ENCODE results near the gene TBC1D2. TPM values are rescaled to one million over a fixed set of nuclear protein-coding genes. Genes with fewer than 3 reads are reported as not detected.
"Not testable (repeated sequence)": the region's sequence is repeated elsewhere in the genome, so short reads cannot be mapped to it uniquely, and the experiment has no call there.

TBC1D2 gene
- polyA plus RNA-seq, 4 donors, result 12.2 to 42.0 (median 28.0) TPM

GRCh38 chr9:98281281-98281680 lies 25.8 kb upstream of the TBC1D2 start:
- DNase-seq, result no peak
- Histone ChIP-seq H3K27me3 (ENCODE audit: control insufficient read depth in 3 of 3, insufficient read depth in 3 of 3, low read length in 3 of 3) (peaks cover 0 to 6% (median 0%) of the 10 kb centered on the region in 3 donors), H3K4me1 (ENCODE audit: control insufficient read depth in 3 of 3, insufficient read depth in 2 of 3, low read depth in 1 of 3, low read length in 2 of 3) (no peaks in the 10 kb centered on the region), H3K9me3 (ENCODE audit: control insufficient read depth in 2 of 2, insufficient read depth in 1 of 2, low read depth in 1 of 2, low read length in 1 of 2) (peaks cover 0 to 4% of the 10 kb centered on the region in 2 donors), H3K4me3 (ENCODE audit: low read depth in 1 of 3, low read length in 3 of 3) (no peak overlapping the region), H3K27ac (ENCODE audit: low read depth in 1 of 3, low read length in 2 of 3) (no peak overlapping the region), H3K36me3 (ENCODE audit: control insufficient read depth in 3 of 3, insufficient read depth in 2 of 3, low read depth in 1 of 3, low read length in 3 of 3) (no peaks in the 10 kb centered on the region)
- 86 to 100% (median 93%) methylated on average over 1 of the region's 1 CpG for WGBS, 3 donors
- FAIRE-seq, result no peak

GRCh38 chr9:98280574-98280973 lies 25.1 kb upstream of the TBC1D2 start:
- Histone ChIP-seq H3K36me3 (ENCODE audit: control insufficient read depth in 3 of 3, insufficient read depth in 2 of 3, low read depth in 1 of 3, low read length in 3 of 3) (no peaks in the 10 kb centered on the region), H3K9me3 (ENCODE audit: control insufficient read depth in 2 of 2, insufficient read depth in 1 of 2, low read depth in 1 of 2, low read length in 1 of 2) (peaks cover 0 to 4% of the 10 kb centered on the region in 2 donors), H3K27ac (ENCODE audit: low read depth in 1 of 3, low read length in 2 of 3) (no peak overlapping the region), H3K4me1 (ENCODE audit: control insufficient read depth in 3 of 3, insufficient read depth in 2 of 3, low read depth in 1 of 3, low read length in 2 of 3) (no peaks in the 10 kb centered on the region), H3K4me3 (ENCODE audit: low read depth in 1 of 3, low read length in 3 of 3) (no peak overlapping the region), H3K27me3 (ENCODE audit: control insufficient read depth in 3 of 3, insufficient read depth in 3 of 3, low read length in 3 of 3) (peaks cover 0 to 6% (median 0%) of the 10 kb centered on the region in 3 donors)
- WGBS, 3 donors, result 65 to 78% (median 75%) methylated on average over 6 of the region's 6 CpGs
- FAIRE-seq (no peak), DNase-seq (no peak)

GRCh38 chr9:98280162-98280561 lies 24.7 kb upstream of the TBC1D2 start:
- no peak for DNase-seq
- no peak for FAIRE-seq
- no peaks in the 10 kb centered on the region for H3K4me1 ChIP-seq (ENCODE audit: control insufficient read depth in 3 of 3, insufficient read depth in 2 of 3, low read depth in 1 of 3, low read length in 2 of 3)
- H3K27me3 ChIP-seq (ENCODE audit: control insufficient read depth in 3 of 3, insufficient read depth in 3 of 3, low read length in 3 of 3), result peaks cover 0 to 6% (median 0%) of the 10 kb centered on the region in 3 donors
- H3K4me3 ChIP-seq (ENCODE audit: low read depth in 1 of 3, low read length in 3 of 3), result no peak overlapping the region
- WGBS, 3 donors, result 76 to 82% (median 79%) methylated on average over 2 of the region's 2 CpGs
- no peak overlapping the region for H3K27ac ChIP-seq (ENCODE audit: low read depth in 1 of 3, low read length in 2 of 3)
- H3K9me3 ChIP-seq (ENCODE audit: control insufficient read depth in 2 of 2, insufficient read depth in 1 of 2, low read depth in 1 of 2, low read length in 1 of 2), result peaks cover 0 to 4% of the 10 kb centered on the region in 2 donors
- no peaks in the 10 kb centered on the region for H3K36me3 ChIP-seq (ENCODE audit: control insufficient read depth in 3 of 3, insufficient read depth in 2 of 3, low read depth in 1 of 3, low read length in 3 of 3)

DNA sequence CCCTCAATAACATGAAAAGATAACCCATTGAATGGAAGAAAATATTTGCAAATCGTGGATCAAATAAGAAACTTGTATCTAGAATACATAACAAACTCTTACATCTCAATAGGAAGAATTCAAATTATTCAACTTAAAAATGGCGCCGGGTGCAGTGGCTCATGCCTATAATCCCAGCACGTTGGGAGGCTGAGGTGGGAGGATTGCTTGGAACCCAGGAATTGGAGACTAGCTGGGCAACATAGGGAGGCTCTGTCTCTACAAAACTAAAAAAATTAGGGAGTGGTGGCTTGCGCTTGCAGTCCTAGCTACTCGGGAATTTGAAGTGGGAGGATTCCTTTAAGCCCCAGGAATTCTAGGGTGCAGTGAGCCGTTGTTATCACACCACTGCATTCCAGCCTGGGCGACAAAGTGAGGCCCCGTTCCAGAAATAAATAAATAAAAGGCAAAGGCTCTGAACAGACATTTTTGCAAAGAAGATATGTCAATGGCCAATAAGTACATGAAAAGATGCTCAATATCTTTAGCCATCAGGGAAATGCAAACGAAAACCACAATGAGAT lies 21.5 kb upstream of the TBC1D2 start:
- FAIRE-seq, result no peak

GRCh38 chr9:98275159-98275558 lies 19.7 kb upstream of the TBC1D2 start:
- 83 to 92% (median 91%) methylated on average over 2 of the region's 2 CpGs for WGBS, 3 donors
- FAIRE-seq (no peak), DNase-seq (no peak)
- Histone ChIP-seq H3K9me3 (ENCODE audit: control insufficient read depth in 2 of 2, insufficient read depth in 1 of 2, low read depth in 1 of 2, low read length in 1 of 2) (peaks cover 0 to 4% of the 10 kb centered on the region in 2 donors), H3K27ac (ENCODE audit: low read depth in 1 of 3, low read length in 2 of 3) (no peak overlapping the region), H3K27me3 (ENCODE audit: control insufficient read depth in 3 of 3, insufficient read depth in 3 of 3, low read length in 3 of 3) (peaks cover 0 to 6% (median 0%) of the 10 kb centered on the region in 3 donors), H3K36me3 (ENCODE audit: control insufficient read depth in 3 of 3, insufficient read depth in 2 of 3, low read depth in 1 of 3, low read length in 3 of 3) (no peaks in the 10 kb centered on the region), H3K4me3 (ENCODE audit: low read depth in 1 of 3, low read length in 3 of 3) (no peak overlapping the region), H3K4me1 (ENCODE audit: control insufficient read depth in 3 of 3, insufficient read depth in 2 of 3, low read depth in 1 of 3, low read length in 2 of 3) (no peaks in the 10 kb centered on the region)

More for the DNA sequence above, 21.5 kb upstream of the TBC1D2 start:
- Histone ChIP-seq H3K36me3 (ENCODE audit: control insufficient read depth in 3 of 3, insufficient read depth in 2 of 3, low read depth in 1 of 3, low read length in 3 of 3) (no peaks in the 10 kb centered on the region), H3K27ac (ENCODE audit: low read depth in 1 of 3, low read length in 2 of 3) (no peak overlapping the region), H3K9me3 (ENCODE audit: control insufficient read depth in 2 of 2, insufficient read depth in 1 of 2, low read depth in 1 of 2, low read length in 1 of 2) (peaks cover 0 to 4% of the 10 kb centered on the region in 2 donors), H3K27me3 (ENCODE audit: control insufficient read depth in 3 of 3, insufficient read depth in 3 of 3, low read length in 3 of 3) (peaks cover 0 to 6% (median 0%) of the 10 kb centered on the region in 3 donors), H3K4me1 (ENCODE audit: control insufficient read depth in 3 of 3, insufficient read depth in 2 of 3, low read depth in 1 of 3, low read length in 2 of 3) (no peaks in the 10 kb centered on the region), H3K4me3 (ENCODE audit: low read depth in 1 of 3, low read length in 3 of 3) (no peak overlapping the region)
- 64 to 70% (median 67%) methylated on average over 10 of the region's 10 CpGs for WGBS, 3 donors
- no peak for DNase-seq

DNA sequence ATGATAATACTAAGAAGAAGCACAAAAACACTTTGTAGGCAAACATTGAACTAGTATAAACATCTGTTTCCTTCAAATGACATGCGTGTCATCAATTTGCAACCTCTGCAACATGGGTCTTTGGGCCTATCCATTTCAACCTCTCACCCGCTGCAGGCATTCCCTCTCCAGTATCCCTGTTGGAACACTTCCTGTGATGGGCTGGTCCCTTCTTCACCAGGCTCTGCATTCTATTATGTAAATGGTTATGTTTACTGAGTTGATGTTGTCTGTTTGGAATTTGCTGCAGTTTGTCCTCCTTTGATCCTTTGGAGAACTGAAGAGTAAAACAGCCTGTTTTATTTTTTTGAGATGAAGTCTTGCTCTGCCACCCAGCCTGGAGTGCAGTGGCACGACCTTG lies 16.6 kb upstream of the TBC1D2 start:
- H3K27ac ChIP-seq (ENCODE audit: low read depth in 1 of 3, low read length in 2 of 3), result no peak overlapping the region

DNA sequence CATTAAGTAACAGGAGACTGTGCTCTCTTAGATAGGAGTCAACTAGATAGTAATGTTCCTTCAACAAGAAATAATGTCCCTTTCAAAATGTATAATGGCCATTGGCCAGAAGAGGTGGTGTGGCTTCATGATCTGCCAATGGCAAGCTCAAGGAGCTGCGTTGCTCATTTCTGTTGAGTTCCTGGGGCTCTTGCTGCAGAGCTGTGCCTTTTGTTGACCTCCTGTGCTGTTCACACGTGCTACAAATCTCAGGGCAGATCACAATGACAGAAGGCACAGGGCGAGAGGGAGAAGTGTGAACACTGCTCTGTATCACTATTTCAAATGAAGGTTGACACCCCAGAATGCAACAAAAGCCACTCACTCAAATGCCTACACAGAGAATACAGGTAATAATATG lies 16.0 kb upstream of the TBC1D2 start:
- no peak for FAIRE-seq
- no peaks in the 10 kb centered on the region for H3K27me3 ChIP-seq (ENCODE audit: control insufficient read depth in 3 of 3, insufficient read depth in 3 of 3, low read length in 3 of 3)
- no peaks in the 10 kb centered on the region for H3K36me3 ChIP-seq (ENCODE audit: control insufficient read depth in 3 of 3, insufficient read depth in 2 of 3, low read depth in 1 of 3, low read length in 3 of 3)
- no peak overlapping the region for H3K4me3 ChIP-seq (ENCODE audit: low read depth in 1 of 3, low read length in 3 of 3)
- no peak overlapping the region for H3K27ac ChIP-seq (ENCODE audit: low read depth in 1 of 3, low read length in 2 of 3)
- H3K9me3 ChIP-seq (ENCODE audit: control insufficient read depth in 2 of 2, insufficient read depth in 1 of 2, low read depth in 1 of 2, low read length in 1 of 2), result no peaks in the 10 kb centered on the region
- no peaks in the 10 kb centered on the region for H3K4me1 ChIP-seq (ENCODE audit: control insufficient read depth in 3 of 3, insufficient read depth in 2 of 3, low read depth in 1 of 3, low read length in 2 of 3)
- DNase-seq, result no peak
- 51 to 54% (median 52%) methylated on average over 3 of the region's 3 CpGs for WGBS, 3 donors

More for the DNA sequence above, 16.6 kb upstream of the TBC1D2 start:
- Histone ChIP-seq H3K36me3 (ENCODE audit: control insufficient read depth in 3 of 3, insufficient read depth in 2 of 3, low read depth in 1 of 3, low read length in 3 of 3) (no peaks in the 10 kb centered on the region), H3K4me1 (ENCODE audit: control insufficient read depth in 3 of 3, insufficient read depth in 2 of 3, low read depth in 1 of 3, low read length in 2 of 3) (no peaks in the 10 kb centered on the region), H3K9me3 (ENCODE audit: control insufficient read depth in 2 of 2, insufficient read depth in 1 of 2, low read depth in 1 of 2, low read length in 1 of 2) (peaks cover 0 to 3% of the 10 kb centered on the region in 2 donors), H3K4me3 (ENCODE audit: low read depth in 1 of 3, low read length in 3 of 3) (no peak overlapping the region), H3K27me3 (ENCODE audit: control insufficient read depth in 3 of 3, insufficient read depth in 3 of 3, low read length in 3 of 3) (no peaks in the 10 kb centered on the region)
- FAIRE-seq (no peak), DNase-seq (no peak)
- WGBS, 3 donors, result 69 to 88% (median 86%) methylated on average over 3 of the region's 3 CpGs

DNA sequence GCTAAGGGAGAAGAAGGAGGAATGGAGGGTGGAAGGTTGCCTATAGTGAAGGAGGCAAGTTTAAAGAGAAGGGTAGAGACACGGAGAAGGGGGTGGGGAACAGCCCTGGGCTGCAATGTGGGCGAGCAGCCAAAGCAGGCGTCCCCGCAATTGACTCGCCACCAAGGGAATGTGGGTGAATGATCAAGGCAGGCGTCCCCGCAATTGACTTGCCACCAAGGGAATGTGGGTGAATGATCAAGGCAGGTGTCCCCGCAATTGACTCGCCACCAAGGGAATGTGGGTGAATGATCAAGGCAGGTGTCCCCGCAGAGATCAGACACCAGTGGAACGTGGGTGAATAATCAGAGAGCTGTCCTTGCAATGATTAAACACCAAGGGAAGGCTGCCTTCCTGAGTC lies 14.8 kb upstream of the TBC1D2 start:
- H3K27me3 ChIP-seq (ENCODE audit: control insufficient read depth in 3 of 3, insufficient read depth in 3 of 3, low read length in 3 of 3); H3K27ac ChIP-seq (ENCODE audit: low read depth in 1 of 3, low read length in 2 of 3); H3K4me1 ChIP-seq (ENCODE audit: control insufficient read depth in 3 of 3, insufficient read depth in 2 of 3, low read depth in 1 of 3, low read length in 2 of 3); DNase-seq; H3K9me3 ChIP-seq (ENCODE audit: control insufficient read depth in 2 of 2, insufficient read depth in 1 of 2, low read depth in 1 of 2, low read length in 1 of 2); FAIRE-seq; H3K4me3 ChIP-seq (ENCODE audit: low read depth in 1 of 3, low read length in 3 of 3); H3K36me3 ChIP-seq (ENCODE audit: control insufficient read depth in 3 of 3, insufficient read depth in 2 of 3, low read depth in 1 of 3, low read length in 3 of 3): not testable (repeated sequence)
- 41 to 66% (median 49%) methylated on average over 7 to 11 of the region's 11 CpGs for WGBS, 3 donors

- H3K27ac ChIP-seq (ENCODE audit: low read depth in 1 of 3, low read length in 2 of 3); H3K36me3 ChIP-seq (ENCODE audit: control insufficient read depth in 3 of 3, insufficient read depth in 2 of 3, low read depth in 1 of 3, low read length in 3 of 3); H3K27me3 ChIP-seq (ENCODE audit: control insufficient read depth in 3 of 3, insufficient read depth in 3 of 3, low read length in 3 of 3); DNase-seq; H3K4me3 ChIP-seq (ENCODE audit: low read depth in 1 of 3, low read length in 3 of 3); FAIRE-seq; H3K9me3 ChIP-seq (ENCODE audit: control insufficient read depth in 2 of 2, insufficient read depth in 1 of 2, low read depth in 1 of 2, low read length in 1 of 2); H3K4me1 ChIP-seq (ENCODE audit: control insufficient read depth in 3 of 3, insufficient read depth in 2 of 3, low read depth in 1 of 3, low read length in 2 of 3): not testable (repeated sequence)
- WGBS, 3 donors, result 53 to 64% (median 61%) methylated on average over 10 of the region's 10 CpGs
Measured at GRCh38 chr9:98269652-98270051, 14.2 kb upstream of the TBC1D2 start.
